BE2C (cell line): ENCODE measurements around the gene RFC5.

Source experiments
- DNase-seq: peaks from one replicate; pipeline ENCODE4 v3.0.0-alpha.2; 2020
- H3K27me3 ChIP-seq: fragments of 250-450 bp; sonication (Bioruptor Pico); 2 replicates; pipeline ENCODE4 v1.5.1; 2020; ENCODE audit warnings: mild to moderate bottlenecking
- H3K36me3 ChIP-seq: fragments of 250-450 bp; sonication (Bioruptor Pico); 2 replicates; pipeline ENCODE4 v1.5.1; 2020; ENCODE audit warnings: mild to moderate bottlenecking
- H3K4me1 ChIP-seq: fragments of 250-450 bp; sonication (Bioruptor Pico); 2 replicates; pipeline ENCODE4 v1.5.1; 2020
- H3K4me3 ChIP-seq: 2 replicates; pipeline ENCODE4 v1.5.1; 2011; ENCODE audit warnings: low read depth, low read length
- H3K9me3 ChIP-seq: fragments of 250-450 bp; sonication (Bioruptor Pico); 2 replicates; pipeline ENCODE4 v1.5.1; 2020
- CTCF ChIP-seq: IDR thresholded peaks from 2 replicates; pipeline ENCODE4 v1.5.1; 2012; ENCODE audit warnings: mild to moderate bottlenecking, low read depth, low read length

The RFC5 gene

GRCh38 chr12:118058881-118059280 is 42.4 kb downstream of the RFC5 start:
- no peak for TF ChIP-seq CTCF
- no peak overlapping the region for H3K4me3 ChIP-seq
- H3K4me1 ChIP-seq, result no peaks in the 10 kb centered on the region

DNA sequence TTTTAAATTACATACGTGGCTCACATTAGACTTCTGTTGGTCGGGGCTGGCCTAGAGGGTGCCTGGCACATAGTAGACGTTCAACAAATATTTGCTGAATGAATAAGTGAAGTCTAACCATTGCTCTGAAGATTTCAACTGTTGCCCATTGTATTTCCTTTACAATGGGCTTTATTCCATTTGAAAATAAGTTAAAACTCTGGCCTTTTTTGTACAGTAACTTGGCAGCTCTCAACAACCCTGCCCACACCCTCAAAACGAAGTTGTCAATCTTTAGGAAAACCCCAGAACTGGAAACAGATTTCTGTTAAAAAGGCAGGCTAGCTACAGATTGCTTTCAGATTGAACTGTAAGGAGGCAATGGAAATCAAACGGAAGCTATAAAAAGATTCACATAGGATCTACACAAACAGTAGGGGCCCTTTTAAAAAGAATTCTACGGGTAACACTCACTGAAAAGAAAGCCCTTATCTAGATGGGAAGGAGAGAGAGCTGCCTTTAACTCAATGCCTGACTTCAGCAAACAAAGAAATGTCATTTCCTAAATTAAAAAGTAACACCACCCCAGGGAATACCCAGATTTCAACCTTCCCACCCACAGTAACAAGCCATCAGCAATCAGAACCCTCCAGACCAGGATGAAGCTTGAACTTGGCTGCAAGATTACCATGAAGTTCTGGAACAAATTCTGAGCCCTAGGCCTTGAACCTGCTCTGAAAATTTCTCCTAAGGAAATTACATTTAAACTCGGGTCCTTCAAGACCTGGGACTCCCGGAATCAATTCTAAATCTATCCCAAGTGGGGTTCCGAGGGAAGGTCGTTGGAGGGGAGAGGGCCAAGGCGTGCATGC is 43.1 kb downstream of the RFC5 start:
- no peaks in the 10 kb centered on the region for H3K4me1 ChIP-seq
- DNase-seq, result no peak

More at GRCh38 chr12:118058881-118059280, 42.4 kb downstream of the RFC5 start:
- Histone ChIP-seq H3K9me3 (no peaks in the 10 kb centered on the region), H3K27me3 (no peaks in the 10 kb centered on the region), H3K36me3 (no peaks in the 10 kb centered on the region)
- DNase-seq, result no peak

GRCh38 chr12:118060301-118061010 is 44.0 kb downstream of the RFC5 start:
- TF ChIP-seq CTCF, result no peak
- no peaks in the 10 kb centered on the region for H3K27me3 ChIP-seq
- peak; percentile 37 for DNase-seq
- H3K9me3 ChIP-seq, result no peaks in the 10 kb centered on the region
- H3K4me1 ChIP-seq, result no peaks in the 10 kb centered on the region
- H3K4me3 ChIP-seq, result peak overlapping the region; percentile 75
- H3K36me3 ChIP-seq, result no peaks in the 10 kb centered on the region

More for the DNA sequence above, 43.1 kb downstream of the RFC5 start:
- TF ChIP-seq CTCF, result no peak
- no peaks in the 10 kb centered on the region for H3K36me3 ChIP-seq
- H3K9me3 ChIP-seq, result no peaks in the 10 kb centered on the region
- H3K4me3 ChIP-seq, result peak overlapping the region; percentile 75
- H3K27me3 ChIP-seq, result no peaks in the 10 kb centered on the region

- TF ChIP-seq CTCF, result no peak
- peak; percentile 62 for DNase-seq
- no peaks in the 10 kb centered on the region for H3K4me1 ChIP-seq
- H3K27me3 ChIP-seq, result no peaks in the 10 kb centered on the region
- no peaks in the 10 kb centered on the region for H3K36me3 ChIP-seq
- H3K9me3 ChIP-seq, result no peaks in the 10 kb centered on the region
- peak within 1 kb of the TSS; percentile 75 for H3K4me3 ChIP-seq
Measured at GRCh38 chr12:118061011-118061872, 44.7 kb downstream of the RFC5 start, which contains the start of gene WSB2. Gene WSB2 (minus strand): TSS chr12:118061179. CDS start chr12:118061048, 131 bp downstream.

DNA sequence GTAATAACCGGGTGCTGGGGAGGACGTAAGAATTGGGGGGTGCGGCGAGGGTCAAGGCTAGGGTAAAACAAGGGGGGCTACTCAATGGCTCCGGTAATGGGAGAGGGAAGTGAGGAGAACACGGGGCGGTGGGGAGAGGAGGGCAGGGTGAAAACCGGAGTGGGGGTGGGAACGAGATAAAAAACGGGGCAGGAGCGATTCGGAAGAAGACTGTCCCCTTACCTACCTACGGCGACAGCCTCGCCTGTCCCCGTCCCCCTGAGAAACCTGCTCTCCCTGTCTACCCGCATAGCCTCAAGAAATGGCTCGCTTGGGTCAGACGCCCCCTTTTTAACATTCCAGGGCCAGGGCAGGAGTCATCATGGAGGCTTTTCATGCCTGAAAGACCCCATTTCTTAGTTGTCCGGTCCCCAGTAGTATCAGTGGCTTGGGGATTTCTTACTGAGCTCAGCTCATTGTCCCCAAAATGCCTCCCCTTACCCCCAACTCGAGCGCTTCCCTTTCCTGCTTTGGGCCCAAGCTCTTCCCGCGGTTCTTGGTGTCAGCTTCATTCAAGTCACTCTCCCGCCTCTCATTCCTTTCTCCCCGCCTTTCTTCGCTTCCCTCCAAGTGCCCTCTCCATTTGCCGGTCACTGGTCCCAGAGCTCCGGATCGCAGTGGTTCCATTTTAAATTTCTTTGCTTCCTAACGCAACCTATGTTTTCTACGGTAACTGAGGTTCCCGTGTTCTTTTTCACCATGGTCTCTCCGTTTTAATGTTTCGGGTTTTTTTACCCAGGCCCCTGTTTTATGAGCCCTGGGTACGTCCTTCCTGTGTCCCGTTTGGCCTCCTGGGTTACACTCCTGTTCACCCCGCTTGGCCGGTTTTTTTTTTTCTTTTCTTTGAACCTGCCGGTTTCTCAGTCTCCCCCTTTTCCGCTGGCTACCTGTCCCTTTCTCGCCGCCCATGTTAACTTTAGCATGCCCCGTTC is 45.7 kb downstream of the RFC5 start:
- H3K4me3 ChIP-seq, result peak overlapping the region; percentile 68
- H3K27me3 ChIP-seq, result no peaks in the 10 kb centered on the region
- no peak for TF ChIP-seq CTCF
- no peaks in the 10 kb centered on the region for H3K9me3 ChIP-seq
- H3K4me1 ChIP-seq, result no peaks in the 10 kb centered on the region
- no peaks in the 10 kb centered on the region for H3K36me3 ChIP-seq
- no peak for DNase-seq
